Stomach smooth muscle (tissue), 2 donors: ENCODE data around the gene ZNF664.
"Not testable (repeated sequence)": the region's sequence is repeated elsewhere in the genome, so short reads cannot be mapped to it uniquely, and the experiment has no call there.

Experiments
- H3K27ac ChIP-seq: one replicate; pipeline ENCODE4 v1.7.0; 2013; ENCODE audit warnings: mild to moderate bottlenecking, low read length, inconsistent platforms
- H3K27me3 ChIP-seq, 2 donors: one replicate each; pipeline ENCODE4 v1.7.0; 2013; ENCODE audit warnings: low read length in 2 of 2; ENCODE audit not compliant: insufficient read depth in 2 of 2, control insufficient read depth in 1 of 2
- H3K36me3 ChIP-seq, 2 donors: one replicate each; pipeline ENCODE4 v1.7.0; 2013; ENCODE audit warnings: low read length in 2 of 2; ENCODE audit not compliant: control insufficient read depth in 2 of 2, insufficient read depth in 2 of 2
- H3K4me1 ChIP-seq: one replicate; pipeline ENCODE4 v1.7.0; 2013; ENCODE audit warnings: low read length; ENCODE audit not compliant: control insufficient read depth, insufficient read depth
- H3K4me3 ChIP-seq, 2 donors: one replicate each; pipeline ENCODE4 v1.7.0; 2013; ENCODE audit warnings: low read length in 2 of 2
- H3K9ac ChIP-seq, 2 donors: one replicate each; pipeline ENCODE4 v1.7.0; 2013; ENCODE audit warnings: low read length in 2 of 2, mild to moderate bottlenecking in 1 of 2
- H3K9me3 ChIP-seq, 2 donors: one replicate each; pipeline ENCODE4 v1.7.0; 2013; ENCODE audit warnings: low read length in 2 of 2; ENCODE audit not compliant: control insufficient read depth in 2 of 2
- donor health status: healthy.
- donor health status: Pancreatic carcinoma.

The ZNF664 gene

DNA sequence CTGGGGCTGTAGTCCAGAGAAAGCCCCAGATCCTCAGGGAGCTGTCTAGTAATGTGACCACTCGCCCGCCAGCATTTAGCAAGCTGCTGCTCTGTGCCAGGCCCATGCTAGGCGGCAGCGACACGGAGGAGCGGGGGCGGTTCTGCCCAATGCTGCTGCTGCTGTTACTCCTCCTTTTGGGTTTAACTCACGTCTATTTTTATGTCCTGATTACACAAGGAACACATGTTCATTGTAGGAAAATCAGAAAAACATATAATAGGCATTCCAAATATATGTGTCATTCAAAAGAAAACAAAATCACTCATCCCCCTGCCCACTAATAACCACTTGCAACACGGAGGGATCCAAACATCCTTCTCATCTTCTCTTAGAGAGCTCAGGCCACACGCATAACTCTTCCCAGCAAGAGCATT is 30.8 kb upstream of the ZNF664 start:
- peaks cover 34 to 50% of the 10 kb centered on the region in 2 donors for H3K36me3 ChIP-seq
- no peak overlapping the region for H3K4me3 ChIP-seq
- no peaks in the 10 kb centered on the region for H3K9me3 ChIP-seq
- no peak overlapping the region for H3K9ac ChIP-seq
- no peaks in the 10 kb centered on the region for H3K27me3 ChIP-seq
- H3K4me1 ChIP-seq = peaks cover 4% of the 10 kb centered on the region
- no peak overlapping the region for H3K27ac ChIP-seq

DNA sequence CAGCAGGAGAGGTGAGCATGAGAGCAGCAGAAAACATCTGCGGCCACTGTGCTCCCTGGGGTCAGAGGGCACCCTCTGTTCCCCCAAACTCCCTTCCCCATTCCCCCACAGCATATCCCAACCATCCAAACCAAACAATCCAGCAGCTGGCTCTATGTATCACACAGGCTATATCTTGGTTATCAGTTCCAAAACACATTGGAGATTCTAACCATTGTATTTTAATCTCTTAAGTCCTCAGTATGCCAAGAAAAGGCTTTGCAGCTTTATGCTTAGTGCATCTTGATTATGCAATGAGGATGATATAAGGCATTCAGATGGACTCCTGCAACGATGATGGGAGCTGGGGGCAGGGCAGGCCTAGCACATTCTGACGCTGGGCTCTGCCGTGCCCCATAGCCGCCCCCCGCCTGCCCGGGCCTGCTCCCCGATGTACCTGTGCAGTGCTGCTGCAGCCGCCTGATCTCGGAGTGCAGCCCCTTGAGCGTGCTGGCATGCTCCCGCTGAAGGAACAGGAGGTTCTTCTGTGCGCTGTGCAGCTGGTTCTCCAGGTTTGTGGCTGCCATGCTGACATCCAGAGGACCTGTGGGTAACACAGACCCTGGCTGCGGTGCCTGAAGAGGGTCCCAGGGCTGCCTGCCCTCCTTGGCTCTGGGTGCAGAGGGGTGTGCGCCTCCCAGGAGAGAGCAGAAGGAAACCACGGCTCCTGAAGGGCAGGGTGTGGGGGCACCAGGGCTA is 29.9 kb upstream of the ZNF664 start:
- no peaks in the 10 kb centered on the region for H3K27me3 ChIP-seq
- H3K9me3 ChIP-seq = no peaks in the 10 kb centered on the region
- peaks cover 4% of the 10 kb centered on the region for H3K4me1 ChIP-seq
- H3K9ac ChIP-seq = no peak overlapping the region
- H3K36me3 ChIP-seq = peaks cover 34 to 45% of the 10 kb centered on the region in 2 donors
- H3K4me3 ChIP-seq = no peak overlapping the region
- H3K27ac ChIP-seq = no peak overlapping the region

DNA sequence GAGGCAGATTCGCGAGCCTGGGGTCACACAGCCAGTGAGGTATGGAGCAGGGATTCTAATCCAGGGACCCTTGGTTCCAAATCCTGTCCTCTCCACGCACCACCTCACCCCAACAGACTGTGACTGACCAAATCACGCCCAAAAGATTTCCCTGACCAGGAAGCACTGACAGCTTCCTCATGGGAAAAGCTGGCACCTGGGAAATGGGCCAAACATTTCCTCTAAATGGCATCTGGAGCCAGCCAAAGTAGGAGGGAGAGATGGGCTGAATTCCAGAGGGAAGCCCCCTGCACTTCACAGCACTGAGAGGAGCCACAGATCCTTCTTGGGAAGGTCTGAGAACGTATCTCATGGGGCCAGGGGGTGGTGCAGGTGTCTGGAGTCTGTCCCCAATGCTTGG is 29.2 kb upstream of the ZNF664 start:
- H3K27ac ChIP-seq = no peak overlapping the region
- peaks cover 34 to 47% of the 10 kb centered on the region in 2 donors for H3K36me3 ChIP-seq
- no peaks in the 10 kb centered on the region for H3K27me3 ChIP-seq
- H3K9ac ChIP-seq = no peak overlapping the region
- no peak overlapping the region for H3K4me3 ChIP-seq
- no peaks in the 10 kb centered on the region for H3K9me3 ChIP-seq
- H3K4me1 ChIP-seq = peaks cover 4% of the 10 kb centered on the region

DNA sequence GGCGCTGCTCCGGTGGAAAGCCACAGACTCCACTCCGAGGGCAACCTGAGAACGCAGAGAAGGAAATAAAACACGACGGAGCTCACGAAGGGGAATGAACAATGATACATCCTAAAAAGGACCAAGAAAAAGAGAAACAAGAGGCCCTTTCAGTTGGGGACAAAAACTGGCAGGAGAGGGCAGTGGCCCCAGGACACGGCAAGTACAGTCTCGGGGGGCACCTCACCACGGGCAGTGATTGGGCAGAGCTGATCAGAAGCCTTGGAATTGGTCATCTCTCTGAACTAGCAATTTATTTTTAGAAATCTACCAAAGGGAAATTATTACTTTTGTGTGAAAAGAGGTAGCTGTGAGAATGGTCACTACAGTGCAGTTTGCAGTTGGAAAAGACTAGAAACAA is 28.3 kb upstream of the ZNF664 start:
- H3K27ac ChIP-seq = no peak overlapping the region
- H3K36me3 ChIP-seq = peaks cover 29 to 48% of the 10 kb centered on the region in 2 donors
- no peak overlapping the region for H3K9ac ChIP-seq

DNA sequence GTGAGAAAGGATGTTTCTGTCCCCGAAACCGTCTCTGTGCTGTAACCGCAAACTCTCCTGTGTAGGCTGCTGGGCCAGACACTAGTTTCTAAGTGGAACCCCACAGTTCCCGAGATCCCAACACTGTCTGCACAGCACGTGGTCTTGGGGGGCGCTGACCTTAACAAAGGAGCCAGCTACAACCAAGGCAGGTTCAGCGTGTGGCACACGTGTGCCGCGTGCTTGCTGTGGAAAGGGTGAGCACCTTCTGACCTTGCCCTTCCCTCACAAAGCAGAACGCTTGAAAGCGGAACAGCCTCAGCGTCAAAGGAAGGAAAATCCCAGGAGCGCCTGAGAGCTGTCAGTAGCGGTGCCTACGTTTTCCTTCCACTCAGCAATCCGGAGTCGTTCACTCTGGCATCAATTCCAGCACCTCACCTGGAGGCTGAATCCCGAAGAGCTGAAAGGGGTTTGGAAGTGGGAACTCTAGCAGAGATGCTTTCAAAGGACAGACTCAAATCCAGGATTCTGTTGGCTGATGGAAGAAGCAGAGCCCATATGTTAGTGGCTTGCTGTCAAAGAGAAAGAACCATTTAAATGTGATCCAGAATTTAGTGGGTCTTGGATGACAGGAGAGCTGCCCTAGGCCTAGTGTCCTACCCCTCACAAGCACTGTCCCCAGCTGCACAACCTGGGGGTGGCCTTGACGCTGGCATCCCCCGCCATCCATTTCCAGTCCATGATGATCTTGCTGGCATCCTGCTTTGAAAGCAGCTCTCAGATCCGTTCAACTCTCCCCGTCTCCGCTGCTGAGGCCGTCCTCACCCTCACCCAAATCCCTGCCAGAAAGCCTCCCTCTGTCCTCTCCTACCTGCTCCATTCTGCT is 27.5 kb upstream of the ZNF664 start:
- H3K9ac ChIP-seq = peak overlapping the region in 1 of 2 donors; percentile 36
- H3K27ac ChIP-seq = no peak overlapping the region
- no peaks in the 10 kb centered on the region for H3K27me3 ChIP-seq
- H3K9me3 ChIP-seq = no peaks in the 10 kb centered on the region
- peaks cover 29 to 39% of the 10 kb centered on the region in 2 donors for H3K36me3 ChIP-seq
- H3K4me1 ChIP-seq = peaks cover 5% of the 10 kb centered on the region
- H3K4me3 ChIP-seq = no peak overlapping the region

More for the DNA sequence above, 28.3 kb upstream of the ZNF664 start:
- Histone ChIP-seq H3K9me3 (no peaks in the 10 kb centered on the region), H3K27me3 (no peaks in the 10 kb centered on the region), H3K4me3 (no peak overlapping the region), H3K4me1 (peaks cover 4% of the 10 kb centered on the region)

DNA sequence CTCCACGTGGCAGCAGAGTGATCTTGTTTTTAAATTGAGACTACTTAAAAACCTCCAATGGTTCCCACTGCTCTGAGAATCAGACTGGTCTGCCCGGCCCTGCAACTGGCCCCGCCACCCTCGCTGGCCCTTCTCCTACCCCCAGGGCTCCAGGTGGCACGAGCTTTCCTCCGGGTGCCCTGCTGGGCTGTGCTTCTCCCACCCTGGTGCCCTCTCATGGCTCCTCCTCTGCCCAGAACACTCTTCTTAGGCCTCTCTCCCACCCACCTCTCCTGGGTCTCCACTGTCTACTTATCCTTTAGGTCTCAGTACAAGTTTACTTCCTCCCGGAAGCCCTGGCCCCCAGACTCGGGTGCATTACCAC is 26.9 kb upstream of the ZNF664 start:
- peaks cover 29 to 38% of the 10 kb centered on the region in 2 donors for H3K36me3 ChIP-seq
- H3K9ac ChIP-seq = peak overlapping the region in 1 of 2 donors; percentile 36
- H3K9me3 ChIP-seq = no peaks in the 10 kb centered on the region
- no peak overlapping the region for H3K4me3 ChIP-seq
- no peaks in the 10 kb centered on the region for H3K27me3 ChIP-seq
- no peak overlapping the region for H3K27ac ChIP-seq
- peaks cover 8% of the 10 kb centered on the region for H3K4me1 ChIP-seq

DNA sequence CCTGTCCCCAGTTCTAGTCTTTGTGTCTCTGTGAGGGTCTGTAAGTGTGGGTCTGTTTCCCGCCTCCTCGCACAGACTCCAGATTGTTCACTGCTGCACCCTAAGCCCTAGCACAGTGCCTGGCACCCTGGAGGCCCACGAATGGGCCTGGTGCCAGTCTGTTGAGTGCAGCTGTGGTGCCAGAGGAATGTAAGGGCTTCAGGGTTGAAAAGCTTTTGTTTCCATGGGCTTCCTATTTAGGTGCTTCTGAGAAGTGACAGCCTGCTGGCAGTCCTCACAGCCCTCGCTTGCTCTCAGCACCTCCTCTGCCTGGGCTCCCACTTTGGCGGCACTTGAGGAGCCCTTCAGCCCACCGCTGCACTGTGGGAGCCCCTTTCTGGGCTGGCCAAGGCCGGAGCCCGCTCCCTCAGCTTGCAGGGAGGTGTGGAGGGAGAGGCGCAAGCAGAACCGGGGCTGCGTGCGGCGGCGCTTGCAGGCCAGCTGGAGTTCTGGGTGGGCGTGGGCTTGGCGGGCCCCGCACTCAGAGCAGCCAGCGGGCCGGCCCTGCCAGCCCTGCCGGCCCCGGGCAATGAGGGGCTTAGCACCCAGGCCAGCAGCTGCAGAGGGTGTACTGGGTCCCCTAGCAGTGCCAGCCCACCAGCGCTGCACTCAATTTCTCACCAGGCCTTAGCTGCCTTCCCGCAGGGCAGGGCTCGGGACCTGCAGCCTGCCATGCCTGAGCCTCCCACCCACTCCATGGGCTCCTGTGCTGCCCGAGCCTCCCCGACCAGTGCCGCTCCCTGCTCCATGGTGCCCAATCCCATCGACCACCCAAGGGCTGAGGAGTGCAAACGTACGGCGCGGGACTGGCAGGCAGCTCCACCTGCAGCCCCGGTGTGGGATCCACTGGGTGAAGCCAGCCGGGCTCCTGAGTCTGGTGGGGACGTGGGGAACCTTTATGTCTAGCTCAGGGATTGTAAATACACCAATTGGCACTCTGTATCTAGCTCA is 26.2 kb upstream of the ZNF664 start:
- H3K9ac ChIP-seq, H3K27me3 ChIP-seq, H3K4me1 ChIP-seq, H3K27ac ChIP-seq, H3K9me3 ChIP-seq, H3K4me3 ChIP-seq: not testable (repeated sequence)
- peaks cover 22 to 32% of the 10 kb centered on the region in 2 donors for H3K36me3 ChIP-seq

DNA sequence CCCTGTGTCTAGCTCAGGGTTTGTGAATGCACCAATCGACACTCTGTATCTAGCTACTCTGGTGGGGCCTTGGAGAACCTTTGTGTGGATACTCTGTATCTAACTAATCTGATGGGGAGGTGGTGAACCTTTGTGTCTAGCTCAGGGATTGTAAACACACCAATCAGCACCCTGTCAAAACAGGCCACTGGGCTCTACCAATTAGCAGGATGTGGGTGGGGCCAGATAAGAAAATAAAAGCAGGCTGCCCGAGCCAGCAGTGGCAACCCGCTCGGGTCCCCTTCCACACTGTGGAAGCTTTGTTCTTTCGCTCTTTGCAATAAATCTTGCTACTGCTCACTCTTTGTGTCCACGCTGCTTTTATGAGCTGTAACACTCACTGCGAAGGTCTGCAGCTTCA is 25.5 kb upstream of the ZNF664 start:
- not testable (repeated sequence) for H3K4me3 ChIP-seq, H3K4me1 ChIP-seq, H3K9ac ChIP-seq

DNA sequence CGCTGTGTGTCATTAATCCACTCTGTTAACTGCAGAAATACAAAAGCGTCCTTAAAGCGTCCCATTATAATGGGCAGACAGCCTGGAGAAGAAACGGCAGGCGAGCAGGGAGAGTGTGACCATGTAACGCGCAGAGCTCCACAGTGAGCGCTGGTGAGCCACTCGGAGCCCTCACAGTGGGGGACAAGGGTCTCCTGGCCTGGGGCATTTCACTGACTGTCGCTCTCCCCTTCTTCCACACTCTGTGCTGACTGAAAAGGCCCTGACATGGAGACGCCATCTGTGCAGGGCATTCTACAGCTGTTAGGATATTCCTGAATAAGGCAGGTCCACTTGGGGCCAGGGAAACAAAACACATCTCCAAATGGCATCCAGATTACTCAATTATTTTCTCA is 24.6 kb upstream of the ZNF664 start:
- no peak overlapping the region for H3K27ac ChIP-seq
- no peak overlapping the region for H3K9ac ChIP-seq
- H3K4me1 ChIP-seq = peaks cover 8% of the 10 kb centered on the region
- no peaks in the 10 kb centered on the region for H3K27me3 ChIP-seq
- H3K36me3 ChIP-seq = peaks cover 14 to 17% of the 10 kb centered on the region in 2 donors
- H3K4me3 ChIP-seq = no peak overlapping the region
- no peaks in the 10 kb centered on the region for H3K9me3 ChIP-seq

More for the DNA sequence above, 25.5 kb upstream of the ZNF664 start:
- H3K27ac ChIP-seq, H3K27me3 ChIP-seq, H3K9me3 ChIP-seq: not testable (repeated sequence)
- H3K36me3 ChIP-seq = peaks cover 15 to 25% of the 10 kb centered on the region in 2 donors
